HT1080 (cell line): ENCODE results near the gene ACAP3. TPM values are rescaled to one million over a fixed set of nuclear protein-coding genes. Genes with fewer than 3 reads are reported as not detected.

Source experiments
- DNase-seq: peaks from one replicate; pipeline ENCODE4 v3.0.0-alpha.2; 2015; ENCODE audit warnings: low read depth
- total RNA-seq: library from RNA; depleted of rRNA; stranded (reverse); fragments of >200 nt; shearing (Covaris generic); gene quantifications from 2 replicates; pipeline ENCODE4 v1.2.3, GENCODE V29; 2014

The ACAP3 gene
- total RNA-seq, 1 experiment from 2014 or later, result 34.9 TPM

DNA sequence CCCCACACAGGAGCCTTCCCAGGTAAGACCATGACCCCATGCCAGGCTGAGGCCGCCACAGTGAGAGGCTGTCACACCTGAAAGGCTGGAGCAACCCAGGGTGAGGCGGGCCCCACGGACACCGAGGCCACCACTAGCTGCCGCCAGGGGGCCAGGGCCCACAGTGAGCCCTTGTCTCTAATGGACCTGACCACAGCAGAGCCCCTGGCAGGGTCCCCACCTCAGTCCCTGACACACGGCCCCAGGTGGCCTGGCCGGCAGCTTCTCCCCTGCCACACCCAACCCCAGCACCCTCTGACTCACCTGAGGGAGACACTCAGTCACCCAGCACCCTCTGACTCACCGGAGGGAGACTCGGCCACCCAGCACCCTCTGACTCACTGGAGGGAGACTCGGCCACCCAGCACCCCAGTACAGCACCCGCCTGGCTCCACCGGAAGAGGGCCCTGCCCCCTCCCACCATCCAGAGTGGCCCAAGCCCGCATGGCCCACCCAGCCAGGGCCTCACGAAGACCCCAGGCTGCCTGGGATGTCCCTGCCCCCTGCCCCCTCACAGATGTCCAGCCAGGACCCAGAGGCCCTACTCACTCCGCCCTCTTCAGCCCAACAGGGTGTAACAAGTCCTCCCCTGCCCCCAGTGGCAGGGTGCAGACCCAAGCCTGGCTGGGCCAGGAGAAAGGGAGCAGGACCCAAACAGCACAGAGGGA, 37.1 kb upstream of the ACAP3 start:
- DNase-seq, result peak; percentile 94

DNA sequence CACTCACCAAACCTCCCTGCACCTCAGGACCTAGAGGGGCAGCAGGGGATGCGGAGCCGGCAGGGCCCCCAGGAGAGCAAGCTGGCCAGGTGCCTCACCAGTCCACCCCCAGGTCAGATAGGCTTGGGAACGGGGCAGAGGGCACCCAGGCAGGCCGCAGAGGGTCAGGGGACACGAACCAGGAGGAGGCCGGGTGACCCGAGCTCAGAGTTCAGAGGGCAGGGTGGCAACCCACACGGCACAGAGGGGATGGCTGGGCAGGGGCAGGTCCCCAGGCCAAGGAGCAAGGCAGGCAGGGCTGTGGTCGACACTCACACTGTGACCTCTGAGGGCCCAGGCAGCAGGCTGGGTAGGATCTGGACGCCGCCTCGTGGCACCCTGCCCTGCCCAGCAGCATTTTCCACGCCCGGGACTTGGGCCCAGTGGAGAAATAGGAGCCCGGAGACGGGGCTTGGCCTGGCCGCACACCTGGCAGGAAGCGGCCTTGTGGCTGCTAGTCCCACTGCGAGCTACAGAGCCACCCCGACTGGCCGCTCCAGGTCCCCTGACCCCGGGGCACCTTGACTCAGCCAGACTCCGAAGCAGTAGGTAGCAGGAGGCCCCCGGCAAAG, 36.2 kb upstream of the ACAP3 start:
- DNase-seq, result no peak

DNA sequence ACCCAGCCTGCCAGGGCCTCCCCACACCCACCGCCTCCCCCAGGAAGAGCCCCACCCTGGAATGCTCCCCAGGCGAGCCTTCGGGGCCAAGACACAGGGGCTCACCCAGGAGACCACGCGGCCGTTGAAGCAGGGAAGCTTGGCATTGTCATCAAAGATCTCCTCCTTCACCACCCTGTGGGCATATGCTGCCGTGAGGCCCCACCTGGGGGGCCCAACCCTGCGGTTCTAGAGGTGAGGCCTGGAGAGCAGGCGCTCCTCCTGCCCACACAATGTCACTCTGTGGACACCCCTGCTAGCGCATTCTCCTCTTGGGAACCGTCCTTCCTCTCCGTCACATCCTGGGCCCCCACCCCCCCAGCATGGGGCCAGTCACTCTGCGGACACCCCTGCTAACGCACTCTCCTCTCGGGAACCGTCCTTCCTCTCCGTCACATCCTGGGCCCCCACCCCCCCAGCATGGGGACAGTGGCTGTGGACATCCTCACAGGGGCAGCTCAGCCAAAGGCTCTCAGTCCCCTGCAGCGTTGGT, 34.9 kb upstream of the ACAP3 start:
- no peak for DNase-seq

DNA sequence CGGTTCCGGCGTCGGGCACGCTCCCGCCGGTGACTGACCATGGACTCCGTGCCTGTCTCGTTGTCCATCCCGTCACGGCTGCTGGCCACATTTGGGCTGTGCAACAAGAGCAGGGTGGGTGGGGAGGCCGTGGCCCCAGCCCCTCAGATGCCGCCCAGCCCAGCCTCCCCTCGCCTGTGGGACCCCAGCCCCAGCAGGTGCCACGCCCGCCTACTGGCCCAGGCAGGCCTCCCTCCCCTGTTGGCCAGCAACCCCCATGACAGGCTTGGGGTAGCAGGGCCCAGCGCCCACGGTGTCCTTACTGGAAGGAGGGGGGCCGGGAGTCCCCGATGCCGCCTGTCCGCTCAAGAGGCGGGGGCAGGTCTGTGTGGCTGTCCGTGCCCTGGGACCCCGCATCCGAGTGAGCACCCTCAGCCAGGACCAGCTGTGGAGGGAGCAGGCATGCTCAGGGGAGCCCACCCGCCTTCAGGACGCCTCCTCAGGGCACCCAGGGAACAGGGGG, 34.4 kb upstream of the ACAP3 start:
- DNase-seq, result no peak

DNA sequence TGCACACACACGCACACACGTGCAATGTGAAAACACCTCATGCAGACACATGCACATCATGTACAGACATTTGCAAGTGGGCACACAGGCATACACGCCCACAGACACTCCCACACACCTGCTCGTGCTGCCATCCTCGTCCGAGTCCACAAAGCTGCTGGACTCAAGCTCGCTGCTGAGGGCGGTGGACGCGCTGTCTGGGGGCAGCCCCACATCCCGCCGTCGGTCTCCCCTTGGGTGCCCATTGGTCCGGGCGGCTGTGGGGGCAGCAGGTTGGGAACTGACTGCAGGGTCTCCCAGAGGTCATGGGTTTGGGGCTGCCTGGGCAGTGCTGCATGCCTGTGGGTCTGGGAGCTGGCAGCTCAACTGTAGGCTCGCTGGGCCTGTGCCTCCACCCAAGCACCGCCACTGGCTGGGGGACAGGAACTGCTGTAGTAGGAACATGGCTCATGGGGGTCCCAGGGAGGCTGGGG, 33.9 kb upstream of the ACAP3 start:
- DNase-seq, result no peak

DNA sequence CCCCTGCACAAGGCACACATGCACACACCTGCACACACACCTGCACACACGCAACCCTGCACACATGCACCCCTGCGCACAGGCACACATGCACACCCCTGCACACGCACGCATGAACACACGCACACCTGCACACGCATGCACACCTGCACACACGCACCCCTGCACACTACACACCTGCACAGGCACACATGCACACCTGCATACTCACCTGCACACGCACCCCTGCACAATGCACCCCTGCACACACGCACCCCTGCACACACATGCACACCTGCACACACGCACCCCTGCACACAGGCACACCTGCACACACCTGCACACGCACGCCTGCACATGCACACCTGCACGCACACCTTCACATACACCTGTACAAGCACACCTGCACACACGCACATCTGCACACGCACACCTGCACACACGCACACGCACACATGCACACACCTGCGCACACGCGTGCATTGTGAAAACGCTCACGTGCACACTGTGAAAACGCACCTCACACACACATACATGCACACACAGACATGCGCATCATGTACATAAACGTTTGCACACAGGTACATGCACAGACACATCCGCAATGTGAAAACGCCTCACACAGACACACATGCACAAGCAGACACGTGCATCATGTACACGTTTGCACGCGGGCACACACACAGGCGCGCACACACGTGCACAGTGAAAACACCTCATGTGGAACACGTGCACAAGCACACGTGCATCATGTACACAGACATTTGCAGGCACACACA, 33.2 kb upstream of the ACAP3 start:
- DNase-seq, result no peak

DNA sequence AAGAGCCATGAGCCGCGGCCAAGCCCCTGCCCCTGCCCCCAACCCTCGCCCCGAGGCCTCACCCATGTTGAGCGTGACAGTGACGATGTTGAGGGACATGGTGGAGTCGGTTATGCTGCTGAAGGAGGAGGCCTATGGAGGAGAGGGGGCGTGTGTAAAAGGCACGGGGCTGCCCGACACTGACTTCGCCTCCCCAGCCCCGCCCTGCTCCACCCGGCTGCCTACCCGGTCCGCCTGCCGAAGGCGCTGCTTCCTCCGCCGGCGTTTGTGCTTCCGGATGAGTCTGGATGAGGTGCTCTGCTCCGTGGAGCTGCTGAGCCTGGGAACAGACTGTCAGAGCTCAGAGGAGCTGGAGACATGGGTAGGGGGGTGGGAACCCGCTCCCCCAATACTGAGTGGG, 32.5 kb upstream of the ACAP3 start:
- no peak for DNase-seq

DNA sequence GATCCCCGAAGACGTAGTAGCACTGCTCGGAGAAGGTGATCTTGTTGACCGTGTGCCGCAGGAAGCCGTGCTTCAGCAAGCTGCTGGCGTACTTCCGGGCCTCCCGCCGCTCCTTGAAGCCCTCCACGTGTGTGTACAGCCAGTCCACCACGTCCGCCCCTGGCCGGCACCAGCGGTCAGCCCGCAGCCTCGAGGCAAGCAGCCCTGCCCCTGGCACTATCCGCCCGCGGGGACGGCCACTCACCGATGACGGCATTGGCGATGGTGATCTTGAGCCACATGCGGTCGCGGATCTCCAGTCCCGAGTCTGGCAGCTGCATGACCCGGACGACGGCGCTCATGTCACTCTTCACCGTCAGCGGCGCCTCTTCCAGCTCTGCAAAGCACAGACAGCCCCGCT, 30.5 kb upstream of the ACAP3 start:
- DNase-seq, result no peak

DNA sequence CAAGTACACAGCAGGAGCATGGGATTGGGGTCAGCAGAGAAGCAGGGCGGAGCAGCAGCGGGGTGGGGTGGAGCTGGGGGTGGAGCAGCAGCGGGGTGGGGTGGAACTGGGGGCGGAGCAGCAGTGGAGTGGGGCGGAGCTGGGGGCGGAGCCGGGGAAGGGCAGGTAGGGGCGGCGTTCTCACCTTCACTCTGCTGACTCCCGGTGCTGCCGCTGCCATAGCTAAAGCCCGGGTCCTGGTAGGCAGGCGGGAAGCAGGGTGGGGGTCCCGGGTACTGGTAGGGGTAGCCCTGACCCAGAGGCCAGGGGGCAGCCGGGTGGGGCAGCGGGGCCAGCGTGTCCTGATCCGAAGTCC, 30.0 kb upstream of the ACAP3 start:
- DNase-seq, result no peak

DNA sequence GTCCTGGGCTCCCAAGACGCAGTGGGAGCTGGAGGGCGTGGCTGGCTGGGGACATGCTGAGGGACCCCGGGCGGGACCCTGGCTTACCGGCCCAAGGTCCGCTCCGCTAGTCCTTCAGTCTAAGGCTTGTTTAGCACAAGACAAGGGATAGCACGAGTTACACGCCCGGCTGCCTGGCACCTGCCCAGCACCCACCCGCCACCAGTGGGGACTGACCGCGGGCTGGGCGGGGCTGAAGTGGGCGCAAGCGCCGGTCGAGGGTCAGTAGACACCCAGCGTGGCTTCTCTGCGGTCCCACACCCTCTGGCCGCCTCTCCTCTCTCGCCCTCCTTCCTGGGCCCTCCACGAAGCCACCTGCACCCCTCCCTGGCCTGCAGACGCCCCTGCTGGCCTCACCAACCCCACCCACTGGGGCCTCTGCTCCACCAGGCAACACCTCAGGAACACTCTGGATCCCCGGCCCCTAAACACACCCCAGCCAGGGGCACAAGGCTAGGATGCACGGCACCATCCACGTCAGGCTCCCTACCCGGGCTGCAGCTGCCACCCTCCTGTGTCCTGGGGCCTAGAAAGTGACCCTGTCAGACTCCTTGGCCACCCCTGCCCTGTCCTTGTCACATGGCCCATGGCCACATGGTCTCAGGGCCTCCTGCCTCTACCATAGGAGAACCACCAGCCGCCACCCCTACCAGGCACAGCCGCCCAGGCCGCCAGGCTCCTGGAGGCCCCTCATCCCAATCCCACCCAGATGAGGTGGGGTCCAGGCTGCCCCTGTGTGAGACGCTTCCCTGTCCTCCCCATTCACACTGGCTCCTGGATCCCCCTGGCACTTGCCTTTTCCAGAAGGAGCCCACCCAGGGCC, 29.4 kb upstream of the ACAP3 start:
- DNase-seq, result no peak

DNA sequence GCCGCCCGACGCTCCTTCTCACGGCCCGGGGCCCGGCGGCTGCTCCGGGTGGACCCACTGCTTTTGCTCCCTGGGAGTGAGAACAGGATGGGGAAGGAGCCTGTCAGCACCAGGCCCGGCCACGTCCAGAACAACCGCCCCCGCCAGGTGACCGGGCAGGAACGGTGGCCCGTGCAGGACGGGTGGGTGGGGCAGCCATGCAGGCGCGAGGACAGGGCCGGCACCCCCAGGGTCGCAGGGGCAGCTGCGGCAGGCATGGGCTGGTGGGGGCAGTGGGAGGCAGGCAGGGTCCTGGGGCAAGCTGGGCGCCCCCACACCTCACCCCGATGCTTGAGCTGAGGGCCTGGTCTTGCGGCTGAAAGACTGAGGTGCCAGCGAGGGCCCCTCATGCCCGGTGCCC, 28.7 kb upstream of the ACAP3 start:
- no peak for DNase-seq

DNA sequence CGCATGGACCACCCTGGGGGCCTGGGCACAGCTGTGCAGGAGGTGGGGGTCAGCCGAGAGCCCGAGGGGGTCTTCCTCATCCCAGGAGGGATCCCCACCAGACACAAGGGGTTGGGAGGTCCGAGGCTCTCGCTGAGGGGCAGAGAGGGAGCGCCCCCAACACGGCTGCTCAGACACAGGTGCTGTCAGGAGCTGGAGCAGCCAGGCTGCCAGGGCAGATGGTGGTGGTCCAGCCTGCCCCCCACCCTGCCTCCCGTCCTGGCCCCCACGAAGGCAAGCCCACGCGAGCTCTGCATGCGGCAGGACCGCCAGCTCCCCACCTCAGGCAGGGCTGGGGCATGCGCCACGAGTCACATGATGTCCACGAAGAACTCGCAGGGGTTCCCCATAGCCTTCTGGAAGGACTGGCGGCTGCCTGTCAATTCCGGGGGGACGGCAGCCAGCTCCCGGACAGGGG, 28.1 kb upstream of the ACAP3 start:
- DNase-seq, result no peak

DNA sequence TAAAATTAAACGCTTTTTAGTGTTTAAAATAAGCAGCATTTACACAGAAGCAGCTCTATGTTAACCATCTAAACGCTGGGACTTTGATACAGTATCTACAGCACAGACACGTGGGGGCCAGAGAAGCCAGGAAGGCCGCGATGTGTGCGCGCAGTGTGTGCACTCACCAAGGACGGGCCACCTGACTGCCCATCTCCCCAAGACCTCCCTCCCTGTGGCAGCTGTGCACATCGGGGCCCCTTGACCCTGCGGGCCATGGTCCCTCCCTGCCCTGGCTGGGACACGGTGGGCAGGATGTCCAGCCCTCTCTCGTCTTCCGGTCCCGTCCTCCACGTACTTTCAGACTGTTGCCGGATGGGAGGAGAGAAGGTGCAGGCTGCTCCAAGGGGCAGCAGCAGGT, 27.6 kb upstream of the ACAP3 start:
- no peak for DNase-seq

DNA sequence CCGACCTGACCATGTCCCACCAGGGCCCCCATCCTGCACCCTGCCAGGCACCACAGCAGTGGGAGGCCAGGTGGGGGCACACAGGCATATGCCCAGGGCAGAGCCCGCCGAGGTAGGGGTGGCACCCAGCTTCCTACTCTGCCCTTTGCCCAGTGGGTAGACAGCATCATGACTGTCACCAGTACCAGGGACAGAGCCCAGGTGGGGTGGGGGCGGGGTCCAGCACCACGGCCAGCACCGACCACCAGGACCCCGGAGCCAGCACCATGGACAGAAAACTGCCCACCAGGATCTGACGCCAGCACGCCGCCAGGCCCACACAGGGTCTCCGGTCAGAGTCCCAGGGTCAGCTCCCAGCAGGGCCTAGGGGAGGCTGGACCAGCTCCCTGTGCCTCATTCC, 27.1 kb upstream of the ACAP3 start:
- no peak for DNase-seq

DNA sequence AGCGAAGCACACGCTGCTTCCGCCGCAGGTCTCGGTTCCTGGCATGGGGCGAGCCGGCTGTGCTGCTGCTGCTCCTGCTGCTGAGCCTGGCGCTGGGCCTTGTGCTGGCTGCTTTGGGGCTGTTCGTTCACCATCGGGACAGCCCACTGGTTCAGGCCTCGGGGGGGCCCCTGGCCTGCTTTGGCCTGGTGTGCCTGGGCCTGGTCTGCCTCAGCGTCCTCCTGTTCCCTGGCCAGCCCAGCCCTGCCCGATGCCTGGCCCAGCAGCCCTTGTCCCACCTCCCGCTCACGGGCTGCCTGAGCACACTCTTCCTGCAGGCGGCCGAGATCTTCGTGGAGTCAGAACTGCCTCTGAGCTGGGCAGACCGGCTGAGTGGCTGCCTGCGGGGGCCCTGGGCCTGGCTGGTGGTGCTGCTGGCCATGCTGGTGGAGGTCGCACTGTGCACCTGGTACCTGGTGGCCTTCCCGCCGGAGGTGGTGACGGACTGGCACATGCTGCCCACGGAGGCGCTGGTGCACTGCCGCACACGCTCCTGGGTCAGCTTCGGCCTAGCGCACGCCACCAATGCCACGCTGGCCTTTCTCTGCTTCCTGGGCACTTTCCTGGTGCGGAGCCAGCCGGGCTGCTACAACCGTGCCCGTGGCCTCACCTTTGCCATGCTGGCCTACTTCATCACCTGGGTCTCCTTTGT, 26.0 kb upstream of the ACAP3 start:
- no peak for DNase-seq

DNA sequence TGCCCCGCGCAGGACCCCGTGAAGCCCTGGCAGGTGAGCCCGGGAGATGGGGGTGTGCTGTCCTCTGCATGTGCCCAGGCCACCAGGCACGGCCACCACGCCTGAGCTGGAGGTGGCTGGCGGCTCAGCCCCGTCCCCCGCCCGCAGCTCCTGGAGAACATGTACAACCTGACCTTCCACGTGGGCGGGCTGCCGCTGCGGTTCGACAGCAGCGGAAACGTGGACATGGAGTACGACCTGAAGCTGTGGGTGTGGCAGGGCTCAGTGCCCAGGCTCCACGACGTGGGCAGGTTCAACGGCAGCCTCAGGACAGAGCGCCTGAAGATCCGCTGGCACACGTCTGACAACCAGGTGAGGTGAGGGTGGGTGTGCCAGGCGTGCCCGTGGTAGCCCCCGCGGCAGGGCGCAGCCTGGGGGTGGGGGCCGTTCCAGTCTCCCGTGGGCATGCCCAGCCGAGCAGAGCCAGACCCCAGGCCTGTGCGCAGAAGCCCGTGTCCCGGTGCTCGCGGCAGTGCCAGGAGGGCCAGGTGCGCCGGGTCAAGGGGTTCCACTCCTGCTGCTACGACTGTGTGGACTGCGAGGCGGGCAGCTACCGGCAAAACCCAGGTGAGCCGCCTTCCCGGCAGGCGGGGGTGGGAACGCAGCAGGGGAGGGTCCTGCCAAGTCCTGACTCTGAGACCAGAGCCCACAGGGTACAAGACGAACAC, 25.2 kb upstream of the ACAP3 start:
- DNase-seq, result no peak

DNA sequence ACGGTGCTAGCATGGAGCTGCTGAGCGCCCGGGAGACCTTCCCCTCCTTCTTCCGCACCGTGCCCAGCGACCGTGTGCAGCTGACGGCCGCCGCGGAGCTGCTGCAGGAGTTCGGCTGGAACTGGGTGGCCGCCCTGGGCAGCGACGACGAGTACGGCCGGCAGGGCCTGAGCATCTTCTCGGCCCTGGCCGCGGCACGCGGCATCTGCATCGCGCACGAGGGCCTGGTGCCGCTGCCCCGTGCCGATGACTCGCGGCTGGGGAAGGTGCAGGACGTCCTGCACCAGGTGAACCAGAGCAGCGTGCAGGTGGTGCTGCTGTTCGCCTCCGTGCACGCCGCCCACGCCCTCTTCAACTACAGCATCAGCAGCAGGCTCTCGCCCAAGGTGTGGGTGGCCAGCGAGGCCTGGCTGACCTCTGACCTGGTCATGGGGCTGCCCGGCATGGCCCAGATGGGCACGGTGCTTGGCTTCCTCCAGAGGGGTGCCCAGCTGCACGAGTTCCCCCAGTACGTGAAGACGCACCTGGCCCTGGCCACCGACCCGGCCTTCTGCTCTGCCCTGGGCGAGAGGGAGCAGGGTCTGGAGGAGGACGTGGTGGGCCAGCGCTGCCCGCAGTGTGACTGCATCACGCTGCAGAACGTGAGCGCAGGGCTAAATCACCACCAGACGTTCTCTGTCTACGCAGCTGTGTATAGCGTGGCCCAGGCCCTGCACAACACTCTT, 24.5 kb upstream of the ACAP3 start:
- DNase-seq, result no peak

DNA sequence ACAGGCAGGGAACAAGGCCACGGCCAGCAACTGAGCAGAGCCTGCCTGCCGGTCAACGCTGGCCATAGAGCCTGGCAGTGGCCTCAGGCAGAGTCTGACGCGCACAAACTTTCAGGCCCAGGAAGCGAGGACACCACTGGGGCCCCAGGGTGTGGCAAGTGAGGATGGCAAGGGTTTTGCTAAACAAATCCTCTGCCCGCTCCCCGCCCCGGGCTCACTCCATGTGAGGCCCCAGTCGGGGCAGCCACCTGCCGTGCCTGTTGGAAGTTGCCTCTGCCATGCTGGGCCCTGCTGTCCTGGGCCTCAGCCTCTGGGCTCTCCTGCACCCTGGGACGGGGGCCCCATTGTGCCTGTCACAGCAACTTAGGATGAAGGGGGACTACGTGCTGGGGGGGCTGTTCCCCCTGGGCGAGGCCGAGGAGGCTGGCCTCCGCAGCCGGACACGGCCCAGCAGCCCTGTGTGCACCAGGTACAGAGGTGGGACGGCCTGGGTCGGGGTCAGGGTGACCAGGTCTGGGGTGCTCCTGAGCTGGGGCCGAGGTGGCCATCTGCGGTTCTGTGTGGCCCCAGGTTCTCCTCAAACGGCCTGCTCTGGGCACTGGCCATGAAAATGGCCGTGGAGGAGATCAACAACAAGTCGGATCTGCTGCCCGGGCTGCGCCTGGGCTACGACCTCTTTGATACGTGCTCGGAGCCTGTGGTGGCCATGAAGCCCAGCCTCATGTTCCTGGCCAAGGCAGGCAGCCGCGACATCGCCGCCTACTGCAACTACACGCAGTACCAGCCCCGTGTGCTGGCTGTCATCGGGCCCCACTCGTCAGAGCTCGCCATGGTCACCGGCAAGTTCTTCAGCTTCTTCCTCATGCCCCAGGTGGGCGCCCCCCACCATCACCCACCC, 23.6 kb upstream of the ACAP3 start, which contains the start of gene TAS1R3:
TAS1R3 (plus strand) TSS at position 213 of the 898 bp plus-strand sequence; CDS start at position 279, 66 bp downstream.
- no peak for DNase-seq
